ENCODE measurements around the gene ITPRID2.

- TF ChIP-seq POLR2A (IDR thresholded peaks at IDR 0.05) (no peak), CTCF (IDR thresholded peaks at IDR 0.05) (no peak)
Observed at GRCh38 chr2:181900007-181900651, 8.6 kb downstream of the ITPRID2 start.
